GM10266 (cell line): Measurements from ENCODE around the gene VSX1.

Experiments used
- DNase-seq: peaks from one replicate; pipeline ENCODE4 v3.0.0; 2012; ENCODE audit errors: extremely low spot score
- TF ChIP-seq, protein P1 (sequence below): IDR thresholded peaks from 2 replicates; pipeline ENCODE4 v1.5.1; 2012; ENCODE audit warnings: mild to moderate bottlenecking, low read depth; ENCODE audit not compliant: control insufficient read depth, insufficient read depth; ENCODE audit errors: missing control alignments

VSX1 gene

DNA sequence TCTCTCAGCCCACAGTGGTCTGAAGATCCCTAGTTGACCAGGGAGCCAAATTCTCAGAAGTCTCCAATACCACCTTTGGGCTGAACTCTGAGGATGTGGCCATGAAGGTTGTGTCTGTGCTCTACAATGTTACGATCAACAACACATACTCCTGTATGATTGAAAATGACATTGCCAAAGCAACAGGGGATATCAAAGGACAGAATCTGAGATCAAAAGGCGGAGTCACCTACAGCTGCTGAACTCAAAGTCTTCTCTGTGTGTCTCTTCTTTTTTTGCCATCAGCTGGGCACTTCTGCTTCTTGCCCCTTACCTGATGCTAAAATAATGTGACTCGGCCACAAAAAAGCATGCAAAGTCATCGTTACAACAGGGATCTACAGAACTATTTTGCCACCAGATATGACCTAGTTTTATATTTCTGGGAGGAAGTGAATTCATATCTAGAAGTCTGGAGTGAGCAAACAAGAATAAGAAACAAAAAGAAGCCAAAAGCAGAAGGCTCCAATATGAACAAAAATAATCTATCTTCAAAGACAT, 17.7 kb upstream of the VSX1 start:
- no peak for DNase-seq
- TF ChIP-seq, protein P1, sequence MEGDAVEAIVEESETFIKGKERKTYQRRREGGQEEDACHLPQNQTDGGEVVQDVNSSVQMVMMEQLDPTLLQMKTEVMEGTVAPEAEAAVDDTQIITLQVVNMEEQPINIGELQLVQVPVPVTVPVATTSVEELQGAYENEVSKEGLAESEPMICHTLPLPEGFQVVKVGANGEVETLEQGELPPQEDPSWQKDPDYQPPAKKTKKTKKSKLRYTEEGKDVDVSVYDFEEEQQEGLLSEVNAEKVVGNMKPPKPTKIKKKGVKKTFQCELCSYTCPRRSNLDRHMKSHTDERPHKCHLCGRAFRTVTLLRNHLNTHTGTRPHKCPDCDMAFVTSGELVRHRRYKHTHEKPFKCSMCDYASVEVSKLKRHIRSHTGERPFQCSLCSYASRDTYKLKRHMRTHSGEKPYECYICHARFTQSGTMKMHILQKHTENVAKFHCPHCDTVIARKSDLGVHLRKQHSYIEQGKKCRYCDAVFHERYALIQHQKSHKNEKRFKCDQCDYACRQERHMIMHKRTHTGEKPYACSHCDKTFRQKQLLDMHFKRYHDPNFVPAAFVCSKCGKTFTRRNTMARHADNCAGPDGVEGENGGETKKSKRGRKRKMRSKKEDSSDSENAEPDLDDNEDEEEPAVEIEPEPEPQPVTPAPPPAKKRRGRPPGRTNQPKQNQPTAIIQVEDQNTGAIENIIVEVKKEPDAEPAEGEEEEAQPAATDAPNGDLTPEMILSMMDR = no peak

DNA sequence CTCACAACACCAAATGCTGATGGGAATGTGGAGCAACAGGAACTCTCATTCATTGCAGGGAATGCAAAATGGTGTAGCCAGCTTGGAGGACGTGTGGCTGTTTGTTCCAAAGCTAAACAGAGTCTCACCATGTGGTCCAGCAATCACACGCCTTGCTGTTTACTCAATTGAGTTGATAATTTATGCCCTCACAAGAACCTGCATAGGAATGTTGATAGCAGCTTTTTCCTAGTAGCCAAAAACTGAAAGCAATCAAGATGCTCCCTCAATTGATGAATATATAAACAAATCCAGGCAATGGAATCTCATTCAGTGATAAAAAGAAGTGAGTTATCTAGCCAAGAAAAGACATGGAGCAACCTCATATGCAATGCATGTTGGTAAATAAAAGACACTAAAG, 15.6 kb upstream of the VSX1 start:
- DNase-seq = no peak
- TF ChIP-seq, protein P1 = no peak

DNA sequence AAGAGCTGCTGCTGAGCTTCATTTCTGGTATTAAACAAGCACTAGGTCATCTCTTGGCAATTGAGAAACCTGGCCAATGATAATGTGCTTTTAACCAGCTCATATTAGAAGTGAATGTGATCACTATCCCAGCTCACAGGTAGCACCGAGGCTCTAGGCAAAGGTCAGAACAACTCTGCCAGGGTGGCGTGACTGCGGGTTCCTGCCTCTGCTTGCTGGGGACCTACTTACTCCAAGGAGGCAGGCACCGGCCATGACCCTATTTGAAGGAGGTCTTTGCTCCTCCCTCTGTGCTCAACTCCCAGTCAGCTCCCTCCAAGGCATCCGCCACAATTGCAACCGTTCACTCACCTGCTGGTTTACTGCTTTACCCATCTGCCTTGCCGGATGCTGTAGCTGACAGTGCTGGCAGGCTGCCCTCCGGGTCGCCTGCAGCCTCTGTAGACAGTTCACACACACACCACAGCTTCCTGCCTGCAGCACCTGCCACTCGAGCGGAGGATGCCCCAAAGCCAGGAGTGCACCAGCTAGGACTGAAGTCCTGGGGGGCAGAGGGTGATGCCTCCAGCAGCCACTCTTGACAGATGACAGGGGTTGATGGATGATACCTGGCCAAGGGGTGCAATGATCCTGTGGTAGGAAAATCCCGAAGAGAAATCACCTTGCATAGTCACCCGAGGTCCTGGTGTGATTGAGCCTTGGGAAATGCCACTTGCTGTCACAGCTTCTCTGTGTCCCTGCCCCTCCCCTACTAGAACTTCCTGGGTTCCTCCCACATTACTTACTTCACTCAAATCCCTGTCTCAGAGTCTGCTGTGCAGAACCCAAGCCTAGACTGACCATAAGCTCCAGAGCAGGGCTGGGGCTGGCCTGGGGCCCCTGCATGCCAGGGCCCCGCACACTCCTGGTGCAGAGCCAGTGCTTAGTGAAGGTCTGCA, 8.8 kb upstream of the VSX1 start:
- TF ChIP-seq, protein P1 = no peak
- DNase-seq = no peak

DNA sequence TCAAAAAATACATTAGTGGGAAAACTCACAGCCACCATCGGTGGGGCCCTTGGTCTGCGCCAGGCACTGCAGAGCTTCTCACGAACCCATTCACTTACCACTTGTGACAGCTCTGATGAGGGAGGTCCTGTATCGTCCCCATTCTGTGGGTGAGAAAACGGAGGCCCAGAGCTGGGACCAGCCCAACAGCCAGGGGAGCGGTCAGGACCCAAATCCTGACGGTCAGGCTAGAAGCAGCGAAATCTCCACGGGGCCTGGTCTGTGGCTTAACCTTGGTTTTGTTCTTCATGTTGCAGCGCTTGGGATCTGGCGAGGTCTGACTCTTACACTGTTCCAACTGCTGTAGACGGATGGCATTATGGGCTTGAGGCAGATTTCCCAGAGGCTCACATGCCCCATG, 7.7 kb upstream of the VSX1 start:
- no peak for DNase-seq
- TF ChIP-seq, protein P1 = no peak

DNA sequence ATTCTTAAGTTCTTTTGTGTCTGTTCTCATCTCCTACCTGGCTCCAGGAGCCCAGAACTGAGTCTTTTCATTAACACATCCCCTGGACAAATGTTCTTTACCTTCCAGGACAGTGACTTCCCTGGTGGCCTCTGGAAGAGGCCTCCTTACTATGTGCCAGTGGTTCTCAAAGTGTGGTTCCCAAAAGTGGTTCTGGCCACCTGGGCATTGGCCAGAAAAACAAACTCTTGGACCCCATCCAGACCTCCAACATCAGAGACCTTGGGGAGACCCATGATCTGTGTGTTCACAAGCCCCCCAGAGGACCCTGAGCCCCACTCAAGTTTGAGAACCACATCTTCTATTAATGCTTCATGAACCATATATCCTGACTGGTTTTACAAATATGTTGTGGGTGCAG, 7.2 kb upstream of the VSX1 start:
- TF ChIP-seq, protein P1 = no peak
- DNase-seq = no peak

DNA sequence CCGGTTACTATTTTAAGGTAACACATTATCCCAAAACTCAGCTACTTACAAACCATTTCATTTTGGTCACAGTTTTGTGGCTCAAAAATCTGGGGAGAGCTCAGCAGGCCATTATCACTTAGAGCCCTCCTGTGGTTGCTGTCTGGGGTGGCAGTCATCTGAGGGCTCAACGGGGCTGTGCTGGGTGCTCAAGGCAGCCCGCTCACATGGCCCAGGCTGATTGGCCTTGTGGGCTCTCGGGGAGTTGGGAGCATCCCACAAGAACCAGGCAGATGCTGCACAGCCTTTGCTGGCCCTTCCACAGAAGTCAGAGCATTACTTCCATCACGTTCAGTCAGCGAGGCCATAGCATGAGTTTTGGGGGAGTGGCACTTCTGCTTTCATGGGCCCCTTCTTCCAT, 6.3 kb upstream of the VSX1 start:
- DNase-seq = no peak
- TF ChIP-seq, protein P1 = no peak
